Kidney (tissue), 14 donors: ENCODE measurements around the gene GDF2. TPM values are rescaled to one million over a fixed set of nuclear protein-coding genes. Genes with fewer than 3 reads are reported as not detected.

Experiments
- DNase-seq, 5 donors: peaks; one replicate each; pipeline ENCODE4 v3.0.0-alpha.2; 2013 to 2020
- FAIRE-seq: peaks from 2 replicates; lab custom pipeline; 2012; peaks lifted over from hg19 to GRCh38; lab: Jason Lieb, UNC
- H3K27ac ChIP-seq, 2 donors: one replicate each; pipeline ENCODE4 v1.7.0; 2013; ENCODE audit warnings: low read depth in 2 of 2, low read length in 2 of 2, inconsistent platforms in 1 of 2
- H3K27me3 ChIP-seq: one replicate; pipeline ENCODE4 v1.7.1; 2013; ENCODE audit warnings: low read length, inconsistent platforms; ENCODE audit not compliant: control insufficient read depth, insufficient read depth
- H3K36me3 ChIP-seq, 3 donors: one replicate each; pipeline versions ENCODE4 v1.7.0 to v1.7.1; 2013; ENCODE audit warnings: low read length in 3 of 3, control low read depth in 1 of 3, inconsistent platforms in 1 of 3; ENCODE audit not compliant: insufficient read depth in 3 of 3, control insufficient read depth in 2 of 3
- H3K4me1 ChIP-seq, 3 donors: one replicate each; pipeline versions ENCODE4 v1.7.0 to v1.7.1; 2013; ENCODE audit warnings: low read length in 3 of 3, inconsistent platforms in 1 of 3, low read depth in 1 of 3; ENCODE audit not compliant: control insufficient read depth in 2 of 3, insufficient read depth in 2 of 3
- H3K4me3 ChIP-seq, 3 donors: one replicate each; pipeline versions ENCODE4 v1.7.0 to v1.8.1; 2013; ENCODE audit warnings: low read length in 3 of 3, control low read depth in 1 of 3, inconsistent platforms in 1 of 3
- H3K9ac ChIP-seq, 3 donors: one replicate each; pipeline versions ENCODE4 v1.7.0 to v1.7.1; 2013; ENCODE audit warnings: low read length in 3 of 3, control low read depth in 1 of 3, inconsistent platforms in 1 of 3
- H3K9me3 ChIP-seq, 3 donors: one replicate each; pipeline versions ENCODE4 v1.7.0 to v1.7.1; 2013; ENCODE audit warnings: low read length in 3 of 3, control low read depth in 1 of 3, inconsistent platforms in 1 of 3; ENCODE audit not compliant: control insufficient read depth in 2 of 3, insufficient read depth in 1 of 3
- CTCF ChIP-seq: IDR thresholded peaks from 3 replicates; pipeline ENCODE4 v1.5.1; 2012; ENCODE audit warnings: mild to moderate bottlenecking, moderate library complexity, borderline replicate concordance; ENCODE audit not compliant: insufficient read depth; ENCODE audit errors: extremely low read depth
- intact Hi-C: fragments of 100-400 bp; cut with DNase I; formaldehyde crosslinking; loops from one replicate; pipeline ENCODE4 v1.11.1; 2022
- polyA plus RNA-seq: library from polyadenylated mRNA; stranded (reverse); fragments of 350-450 nt; fragmentation: Illumina TruSeq; extraction: RNeasy Lipid Tissue Mini Kit (QIAGEN cat#74804); gene quantifications from one replicate; pipeline ENCODE4 v1.2.3, GENCODE V29; 2014; ENCODE audit warnings: low read depth, low replicate concordance; ENCODE audit not compliant: insufficient read depth
- total RNA-seq: library from RNA; stranded (reverse); fragmentation: NEBNext Ultra II Directional; extraction: Animal tissue kit (Norgen Biotek cat#: 25700); gene quantifications from one replicate; pipeline ENCODE4 v1.2.1, GENCODE V29; 2021
- donor health status: control.
- donor health status: control.
- donor health status: control.
- donor health status: control.
- donor health status: control.
- donor health status: DM: yes; HTN: yes; CAD: no.
- donor health status: Normal renal cell carcinoma (clear cell type).

The GDF2 gene
- total and polyA plus RNA-seq, 2 donors from 2014 or later: not detected

- Histone ChIP-seq H3K27ac (no peak overlapping the region), H3K9ac (no peak overlapping the region), H3K27me3 (no peaks in the 10 kb centered on the region), H3K9me3 (no peaks in the 10 kb centered on the region), H3K4me3 (no peak overlapping the region), H3K36me3 (no peaks in the 10 kb centered on the region), H3K4me1 (peaks cover 0 to 4% (median 0%) of the 10 kb centered on the region in 3 donors)
- FAIRE-seq (no peak), DNase-seq (peak in 1 of 5 donors; percentile 48)
- TF ChIP-seq CTCF: no peak
- intact Hi-C loops: no loop called here
Observed at GRCh38 chr10:47326927-47327330, 4.7 kb downstream of the GDF2 start.

- no peak overlapping the region for H3K27ac ChIP-seq
- DNase-seq: peak in 1 of 5 donors; percentile 39
- H3K4me1 ChIP-seq: peaks cover 0 to 4% (median 0%) of the 10 kb centered on the region in 3 donors
- H3K9ac ChIP-seq: no peak overlapping the region
- H3K4me3 ChIP-seq: no peak overlapping the region
- no peak for TF ChIP-seq CTCF
- no peaks in the 10 kb centered on the region for H3K36me3 ChIP-seq
- no peaks in the 10 kb centered on the region for H3K27me3 ChIP-seq
- intact Hi-C loops: no loop called here
- H3K9me3 ChIP-seq: no peaks in the 10 kb centered on the region
- no peak for FAIRE-seq
Observed at GRCh38 chr10:47329855-47330254, 7.6 kb downstream of the GDF2 start.

DNA sequence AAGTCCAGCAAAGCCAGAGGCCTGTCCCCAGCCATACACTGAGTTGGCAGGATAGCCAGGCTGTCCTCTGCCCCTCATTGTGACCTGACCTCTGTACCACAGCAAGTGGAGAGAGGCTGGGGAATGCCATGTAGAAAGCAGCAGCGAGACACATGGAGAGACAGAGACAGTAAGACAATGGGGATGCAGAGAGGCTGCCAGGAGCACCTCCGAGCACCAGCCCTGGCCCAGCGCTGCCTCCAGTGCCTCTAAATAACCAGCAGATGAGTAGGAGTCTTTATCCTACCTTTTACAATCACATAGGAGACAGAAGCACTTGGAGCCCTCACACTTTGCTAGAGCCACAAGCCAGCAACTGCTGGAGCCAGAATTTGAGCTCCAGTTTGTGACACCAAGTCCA, 8.1 kb downstream of the GDF2 start:
- no peaks in the 10 kb centered on the region for H3K36me3 ChIP-seq
- H3K9me3 ChIP-seq: no peaks in the 10 kb centered on the region
- intact Hi-C loops: no loop called here
- peaks cover 0 to 4% (median 0%) of the 10 kb centered on the region in 3 donors for H3K4me1 ChIP-seq
- no peak overlapping the region for H3K27ac ChIP-seq
- no peak overlapping the region for H3K9ac ChIP-seq
- no peak for FAIRE-seq
- no peak overlapping the region for H3K4me3 ChIP-seq
- H3K27me3 ChIP-seq: no peaks in the 10 kb centered on the region
- DNase-seq: peak in 1 of 5 donors; percentile 24
- TF ChIP-seq CTCF: no peak

- Histone ChIP-seq H3K27ac (no peak overlapping the region), H3K27me3 (no peaks in the 10 kb centered on the region), H3K36me3 (no peaks in the 10 kb centered on the region), H3K9ac (no peak overlapping the region), H3K4me3 (no peak overlapping the region), H3K4me1 (peaks cover 0 to 4% (median 0%) of the 10 kb centered on the region in 3 donors), H3K9me3 (no peaks in the 10 kb centered on the region)
- intact Hi-C loops: no loop called here
- FAIRE-seq (no peak), DNase-seq (peak in 1 of 5 donors; percentile 24)
- no peak for TF ChIP-seq CTCF
Observed at GRCh38 chr10:47330804-47331203, 8.6 kb downstream of the GDF2 start.
